Measurements from ENCODE around the gene ZNF521.
"Not testable (repeated sequence)": the region's sequence is repeated elsewhere in the genome, so short reads cannot be mapped to it uniquely, and the experiment has no call there.

Gene ZNF521

DNA sequence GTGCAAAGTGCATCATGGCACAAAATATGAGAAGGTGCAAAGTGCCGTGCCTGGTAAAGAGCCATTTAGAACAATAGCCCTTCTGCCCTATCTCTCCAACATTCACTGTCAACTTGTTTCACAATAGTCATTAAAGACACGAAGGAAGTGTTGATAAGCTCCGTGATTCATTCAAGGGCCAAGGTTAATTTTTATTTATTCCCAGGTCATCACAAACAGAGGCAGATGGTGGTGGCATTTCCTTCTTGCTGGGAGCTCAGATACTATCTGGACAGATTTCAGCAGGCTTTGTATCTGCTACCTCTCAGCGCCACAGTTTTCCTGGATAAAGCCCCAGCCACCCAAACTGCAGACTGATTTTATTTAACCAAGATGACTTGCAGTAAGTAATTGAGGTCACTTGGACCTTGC, 309.3 kb downstream of the ZNF521 start:
- FAIRE-seq (no peak), DNase-seq (ENCODE audit: low spot score) (no peak)

DNA sequence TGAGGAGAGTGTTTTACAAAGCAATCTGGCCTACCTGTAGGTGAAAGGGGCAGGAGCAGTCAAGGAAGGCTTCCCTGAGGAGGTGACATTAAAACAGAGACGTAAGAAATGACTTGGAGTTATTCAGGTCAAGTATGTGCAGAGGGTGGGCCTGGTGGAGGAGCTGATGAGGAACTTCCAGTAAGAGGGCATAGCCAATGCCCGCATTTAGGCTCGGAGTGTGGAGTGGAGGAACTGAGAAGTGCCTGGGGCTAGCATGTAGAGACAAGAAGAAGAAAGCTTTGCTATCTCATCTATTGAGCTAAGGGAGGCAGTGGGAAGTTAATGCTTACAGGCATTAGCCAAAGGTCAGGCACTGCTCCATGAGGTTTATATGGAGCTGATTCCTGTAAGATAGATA, 312.2 kb downstream of the ZNF521 start:
- DNase-seq (ENCODE audit: low spot score) (no peak), FAIRE-seq (no peak)

DNA sequence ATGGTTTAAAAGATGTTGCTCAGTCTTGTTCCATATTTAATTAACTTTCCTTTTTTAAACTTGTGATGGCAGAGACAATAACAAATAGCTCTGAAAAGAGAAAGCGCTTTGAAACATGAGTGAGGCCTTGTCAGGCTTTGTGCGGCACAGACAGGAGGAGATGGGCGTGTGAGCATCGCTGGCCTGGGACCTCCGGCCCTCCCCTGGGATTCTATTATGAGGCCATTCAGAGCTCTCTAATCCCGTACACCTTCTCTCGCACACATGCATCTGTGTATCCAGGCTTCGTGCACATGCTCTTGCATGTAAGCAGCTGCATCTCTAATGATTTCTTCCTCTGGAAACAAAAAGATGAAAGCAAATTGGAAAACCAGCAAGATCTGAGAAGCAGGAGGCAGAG, 313.7 kb downstream of the ZNF521 start:
- no peak for FAIRE-seq
- DNase-seq (ENCODE audit: low spot score) = no peak

DNA sequence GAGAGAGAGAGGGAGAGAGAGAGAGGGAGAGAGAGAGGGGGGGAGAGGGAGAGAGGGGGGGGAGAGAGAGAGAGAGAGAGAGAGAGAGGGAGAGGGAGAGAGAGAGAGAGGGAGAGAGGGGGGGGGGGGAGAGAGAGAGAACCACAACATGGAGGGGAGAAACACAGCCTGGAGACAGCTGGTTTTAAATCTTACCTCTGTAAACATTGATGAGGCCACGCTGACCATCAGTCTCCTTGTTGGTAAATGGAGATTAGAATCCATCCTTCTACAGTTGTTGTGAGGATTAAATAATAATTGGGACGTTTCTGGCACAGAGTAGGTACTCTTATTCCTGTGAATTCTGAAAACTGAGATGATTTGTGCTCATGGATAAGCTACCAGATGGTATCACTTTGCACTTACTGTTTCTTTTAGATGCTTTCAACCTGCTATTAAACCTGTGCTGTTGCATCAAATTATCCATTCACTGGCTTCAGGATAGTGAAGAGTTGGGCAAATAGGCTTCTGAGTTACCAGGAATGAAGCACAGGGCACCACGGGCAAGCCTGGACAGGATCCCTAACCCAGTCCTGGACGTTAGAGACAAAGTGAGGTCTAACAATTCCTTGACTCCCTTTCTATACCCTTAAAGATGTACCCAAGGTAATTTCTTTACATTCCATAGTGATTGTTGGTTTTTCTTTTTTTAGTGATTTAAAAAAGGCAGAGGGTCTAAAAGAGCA, 318.1 kb downstream of the ZNF521 start:
- DNase-seq (ENCODE audit: low spot score) (no peak), FAIRE-seq (no peak)

DNA sequence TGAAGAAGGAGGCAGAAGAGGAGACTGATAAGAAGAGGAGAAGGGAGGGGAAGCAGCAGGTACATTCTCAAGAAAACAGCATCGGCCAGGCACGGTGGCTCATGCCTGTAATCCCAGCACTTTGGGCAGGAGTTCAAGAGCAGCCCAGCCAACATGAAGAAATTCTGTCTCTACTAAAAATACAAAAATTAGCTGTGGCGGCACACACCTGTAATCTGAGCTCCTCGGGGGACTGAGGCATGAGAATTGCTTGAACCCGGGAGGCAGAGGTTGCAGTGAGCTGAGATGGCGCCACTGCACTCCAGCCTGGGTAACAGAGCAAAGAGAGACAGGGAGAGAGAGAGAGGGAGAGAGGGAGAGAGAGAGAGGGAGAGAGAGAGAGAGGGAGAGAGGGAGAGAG, 318.8 kb downstream of the ZNF521 start:
- DNase-seq (ENCODE audit: low spot score); FAIRE-seq: not testable (repeated sequence)

DNA sequence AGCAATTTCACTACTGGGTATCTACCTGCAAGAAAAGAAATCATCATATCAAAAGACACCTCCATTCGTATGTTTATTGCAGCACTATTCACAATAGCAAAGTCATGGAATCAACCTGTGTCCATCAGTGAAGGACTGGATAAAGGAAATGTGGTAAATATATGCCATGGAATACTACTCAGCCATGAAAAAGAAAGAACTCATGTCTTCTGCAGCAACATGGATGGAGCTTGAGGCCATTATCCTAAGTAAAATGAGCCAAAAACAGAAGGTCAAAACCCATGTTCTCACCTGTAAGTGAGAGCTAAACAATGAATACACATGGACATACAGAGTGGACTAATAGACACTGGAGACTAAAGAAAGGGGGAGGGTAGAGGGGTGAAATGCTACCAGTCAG, 322.2 kb downstream of the ZNF521 start:
- FAIRE-seq (no peak), DNase-seq (ENCODE audit: low spot score) (no peak)

DNA sequence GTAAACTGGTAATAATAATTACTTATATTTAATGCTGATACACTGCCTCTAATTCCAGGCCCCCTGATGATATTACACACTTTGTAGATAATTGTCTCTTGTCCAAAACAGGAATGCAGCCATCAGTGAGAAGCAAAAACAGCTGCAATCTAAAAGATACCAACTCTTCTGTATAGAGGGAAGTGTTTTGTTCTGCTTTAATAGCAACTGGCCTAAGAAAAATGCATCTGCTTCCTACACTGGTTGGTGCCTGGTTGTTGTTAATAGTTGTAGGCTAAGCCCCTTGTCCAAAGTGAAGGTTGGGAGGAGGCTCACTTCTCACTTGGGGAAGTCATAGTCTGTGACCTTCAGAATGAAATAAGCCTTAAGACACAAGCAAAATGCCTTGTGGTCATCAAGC, 332.0 kb downstream of the ZNF521 start:
- DNase-seq (ENCODE audit: low spot score) = no peak
- no peak for FAIRE-seq

DNA sequence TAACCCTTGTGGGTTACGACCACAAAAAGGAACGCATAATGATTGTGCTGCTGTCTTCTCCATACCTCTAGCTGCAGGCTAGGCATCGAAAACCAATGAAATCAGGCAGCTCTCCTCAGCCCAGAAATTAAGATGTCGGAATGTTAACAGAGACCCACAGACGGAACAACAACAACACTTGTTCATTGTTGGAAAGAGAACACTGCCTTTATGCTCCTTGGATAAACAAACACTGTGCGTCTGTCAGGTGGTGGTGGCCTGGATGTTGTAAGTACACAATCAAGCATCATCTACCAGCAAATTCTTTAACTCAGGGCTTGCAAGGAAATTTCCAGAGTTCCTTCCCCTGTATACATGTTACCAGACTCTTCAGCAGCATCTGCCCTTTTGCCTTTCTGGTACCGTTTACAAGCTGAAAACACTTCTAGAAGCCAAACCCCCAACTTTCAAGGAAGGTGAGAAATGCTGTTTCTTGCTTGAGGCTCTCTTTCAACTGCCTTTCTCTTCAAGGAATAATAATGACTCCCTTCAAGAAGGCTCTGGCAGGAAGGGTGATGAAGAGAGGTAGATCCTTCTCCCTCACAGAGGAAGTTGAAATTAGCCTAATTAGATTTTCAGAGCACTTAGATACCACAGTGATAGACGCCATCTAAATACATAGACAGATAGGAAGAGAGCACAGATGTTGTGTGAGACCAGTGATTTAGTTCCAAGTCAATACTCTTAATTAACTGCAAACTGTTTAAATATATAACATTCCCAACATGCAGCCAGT, 332.7 kb downstream of the ZNF521 start:
- DNase-seq (ENCODE audit: low spot score) (no peak), FAIRE-seq (no peak)

DNA sequence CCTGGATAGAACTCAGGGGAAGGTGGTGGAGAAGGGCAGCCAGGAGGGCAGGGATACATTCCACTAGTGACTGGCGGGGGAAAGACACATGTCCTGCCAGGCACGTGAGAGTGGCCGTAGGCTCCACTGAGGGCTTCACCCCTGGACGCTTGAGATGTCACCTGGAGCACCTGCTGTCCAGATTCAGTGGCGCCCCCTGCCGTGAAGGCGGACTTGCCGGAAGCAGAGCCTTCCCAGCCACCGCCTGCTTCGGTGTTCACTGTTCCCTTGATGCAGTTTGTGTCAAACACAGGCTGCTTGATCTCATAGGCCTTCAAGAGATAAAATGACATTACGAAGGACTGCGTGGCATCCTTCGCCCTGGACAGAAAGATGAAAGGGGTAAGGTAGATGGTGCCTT, 335.3 kb downstream of the ZNF521 start:
- DNase-seq (ENCODE audit: low spot score) = no peak
- FAIRE-seq = no peak

DNA sequence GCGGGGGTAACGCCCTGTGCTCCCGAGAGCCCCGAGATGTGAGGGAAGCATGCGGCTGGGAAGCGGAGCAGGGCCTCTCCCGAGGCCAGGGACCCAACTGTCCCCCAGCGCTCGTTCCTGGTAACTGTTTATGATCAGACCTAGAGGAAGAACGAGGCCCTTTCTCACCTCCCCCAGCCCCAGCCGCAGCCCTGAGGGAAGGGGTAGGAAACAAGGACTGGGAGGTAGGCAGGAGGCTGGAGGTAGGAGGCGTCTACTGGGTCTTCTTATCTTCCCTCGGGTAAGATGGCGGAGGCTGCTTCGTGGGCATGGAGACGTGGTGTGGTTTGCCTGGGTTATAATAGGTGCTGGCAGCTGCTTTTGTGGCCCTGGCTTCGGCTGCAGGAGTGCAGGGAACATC, 335.8 kb downstream of the ZNF521 start:
- FAIRE-seq (no peak), DNase-seq (ENCODE audit: low spot score) (no peak)
